ENCODE measurements around the gene ALPI. TPM values are rescaled to one million over a fixed set of nuclear protein-coding genes. Genes with fewer than 3 reads are reported as not detected.
"Not testable (repeated sequence)": the region's sequence is repeated elsewhere in the genome, so short reads cannot be mapped to it uniquely, and the experiment has no call there.

ALPI gene
- polyA plus RNA-seq, 1 donor, result 80.6 TPM

DNA sequence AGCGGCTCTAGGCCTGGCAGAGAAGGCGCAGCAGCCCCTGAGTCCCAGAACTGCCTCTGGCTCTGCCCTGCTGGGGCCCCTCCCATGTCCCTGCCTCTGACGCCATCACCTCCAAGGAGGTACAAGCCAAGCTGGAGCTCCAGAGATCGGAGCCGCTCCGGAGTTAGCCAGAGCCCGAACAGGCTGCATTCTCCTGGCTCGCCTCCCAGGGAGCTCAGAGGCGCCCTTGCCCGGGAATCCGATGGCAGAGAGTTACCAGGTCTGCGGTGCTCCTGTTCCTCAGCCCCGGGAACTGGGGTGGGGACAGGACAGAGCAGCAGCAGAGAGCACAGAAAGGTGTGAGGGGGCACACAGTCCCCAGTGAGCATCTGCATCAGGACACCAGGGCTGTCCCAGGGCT lies 12.9 kb upstream of the ALPI start:
- no CpG with 5 or more reads among the region's 13 CpGs for WGBS (ENCODE audit: insufficient coverage, low lambda C conversion rate)

DNA sequence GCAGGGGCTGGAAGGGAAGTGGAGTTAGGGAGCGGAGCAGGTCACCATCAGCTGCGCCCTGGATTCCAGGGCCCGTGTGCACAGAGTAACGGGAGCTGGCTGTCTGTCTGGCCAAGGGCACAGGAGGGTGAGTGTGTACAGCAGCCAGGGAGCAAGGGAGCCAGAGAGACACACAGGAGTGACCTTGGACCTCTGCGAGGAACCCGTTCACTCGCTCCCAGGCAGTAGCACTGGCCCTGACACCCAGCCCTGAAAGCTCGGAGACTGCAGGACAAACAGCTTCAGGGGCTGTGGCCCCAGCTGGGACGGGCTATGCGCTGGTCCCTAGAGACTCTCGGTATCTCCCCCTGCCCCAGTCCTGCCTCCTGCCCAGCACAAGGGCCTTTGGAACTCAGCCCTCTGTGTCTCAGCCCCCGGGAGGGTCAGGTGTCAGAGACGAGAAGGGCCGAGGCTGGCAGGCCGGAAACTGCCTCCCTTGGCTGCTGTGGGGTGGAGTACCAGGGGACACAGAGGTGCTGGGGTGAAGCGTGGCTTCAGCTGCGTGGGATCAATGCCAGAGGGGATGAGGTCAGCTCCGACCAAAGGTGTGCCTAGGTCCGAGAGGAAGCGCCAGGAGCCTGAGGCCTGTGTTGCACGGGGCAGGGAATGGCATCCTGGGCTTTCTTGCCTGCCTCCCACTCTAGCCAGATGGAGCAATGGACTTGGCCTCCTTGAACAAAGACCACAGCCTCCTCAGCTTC lies 12.1 kb upstream of the ALPI start:
- H3K9me3 ChIP-seq (ENCODE audit: control insufficient read depth, low read depth, low read length); H3K36me3 ChIP-seq (ENCODE audit: control insufficient read depth, insufficient read depth, low read length); DNase-seq; H3K4me3 ChIP-seq (ENCODE audit: low read length); H3K27ac ChIP-seq (ENCODE audit: low read length); H3K27me3 ChIP-seq (ENCODE audit: control insufficient read depth, insufficient read depth, low read length): not testable (repeated sequence)
- no CpG with 5 or more reads among the region's 21 CpGs for WGBS (ENCODE audit: insufficient coverage, low lambda C conversion rate)
- peaks cover 24% of the 10 kb centered on the region for H3K4me1 ChIP-seq (ENCODE audit: control insufficient read depth, insufficient read depth, low read length)

More for the DNA sequence above, 12.9 kb upstream of the ALPI start:
- peaks cover 20% of the 10 kb centered on the region for H3K4me1 ChIP-seq (ENCODE audit: control insufficient read depth, insufficient read depth, low read length)
- not testable (repeated sequence) for H3K27me3 ChIP-seq (ENCODE audit: control insufficient read depth, insufficient read depth, low read length); H3K36me3 ChIP-seq (ENCODE audit: control insufficient read depth, insufficient read depth, low read length); DNase-seq; H3K27ac ChIP-seq (ENCODE audit: low read length); H3K9me3 ChIP-seq (ENCODE audit: control insufficient read depth, low read depth, low read length); H3K4me3 ChIP-seq (ENCODE audit: low read length)

DNA sequence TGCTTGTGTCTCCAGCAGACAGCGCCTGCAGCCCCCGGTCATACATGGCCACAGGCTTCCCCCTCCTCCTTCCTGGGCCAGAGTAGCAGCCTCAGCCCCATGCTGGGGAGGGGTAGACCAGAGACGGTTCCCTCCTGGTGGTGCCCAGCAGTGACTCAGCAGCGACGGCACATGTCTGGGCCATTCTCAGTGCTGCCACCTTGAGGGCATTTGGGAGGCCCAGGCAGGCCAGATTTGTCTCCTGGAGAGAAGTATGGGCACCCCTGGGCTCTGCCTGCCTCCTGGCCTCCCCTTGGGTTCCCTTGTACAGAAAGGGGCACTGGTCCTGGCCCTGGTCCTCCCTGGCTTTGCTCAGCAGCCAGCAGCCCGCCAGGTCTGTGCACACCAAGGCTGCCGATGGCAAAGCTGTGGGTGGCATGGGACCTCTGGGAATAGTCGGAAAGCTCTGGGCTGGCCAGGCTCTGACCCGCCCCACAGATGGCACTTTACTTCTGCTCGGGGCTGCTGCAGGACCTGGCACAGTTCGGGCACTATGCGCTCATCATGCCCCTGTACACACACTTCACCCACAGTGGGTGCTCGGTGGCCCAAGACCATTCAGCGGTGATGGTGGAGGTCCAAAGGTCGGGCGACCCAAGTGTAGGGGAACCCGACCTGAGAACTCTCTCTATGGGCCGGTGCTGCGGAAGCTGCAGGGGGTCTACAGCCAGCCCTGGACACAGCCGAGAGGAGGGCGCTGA lies 11.4 kb upstream of the ALPI start:
- Histone ChIP-seq H3K4me3 (ENCODE audit: low read length) (no peak overlapping the region), H3K9me3 (ENCODE audit: control insufficient read depth, low read depth, low read length) (no peaks in the 10 kb centered on the region), H3K27ac (ENCODE audit: low read length) (no peak overlapping the region), H3K27me3 (ENCODE audit: control insufficient read depth, insufficient read depth, low read length) (no peaks in the 10 kb centered on the region), H3K36me3 (ENCODE audit: control insufficient read depth, insufficient read depth, low read length) (no peaks in the 10 kb centered on the region), H3K4me1 (ENCODE audit: control insufficient read depth, insufficient read depth, low read length) (peaks cover 24% of the 10 kb centered on the region)
- no peak for DNase-seq
- WGBS (ENCODE audit: insufficient coverage, low lambda C conversion rate), result no CpG with 5 or more reads among the region's 21 CpGs

DNA sequence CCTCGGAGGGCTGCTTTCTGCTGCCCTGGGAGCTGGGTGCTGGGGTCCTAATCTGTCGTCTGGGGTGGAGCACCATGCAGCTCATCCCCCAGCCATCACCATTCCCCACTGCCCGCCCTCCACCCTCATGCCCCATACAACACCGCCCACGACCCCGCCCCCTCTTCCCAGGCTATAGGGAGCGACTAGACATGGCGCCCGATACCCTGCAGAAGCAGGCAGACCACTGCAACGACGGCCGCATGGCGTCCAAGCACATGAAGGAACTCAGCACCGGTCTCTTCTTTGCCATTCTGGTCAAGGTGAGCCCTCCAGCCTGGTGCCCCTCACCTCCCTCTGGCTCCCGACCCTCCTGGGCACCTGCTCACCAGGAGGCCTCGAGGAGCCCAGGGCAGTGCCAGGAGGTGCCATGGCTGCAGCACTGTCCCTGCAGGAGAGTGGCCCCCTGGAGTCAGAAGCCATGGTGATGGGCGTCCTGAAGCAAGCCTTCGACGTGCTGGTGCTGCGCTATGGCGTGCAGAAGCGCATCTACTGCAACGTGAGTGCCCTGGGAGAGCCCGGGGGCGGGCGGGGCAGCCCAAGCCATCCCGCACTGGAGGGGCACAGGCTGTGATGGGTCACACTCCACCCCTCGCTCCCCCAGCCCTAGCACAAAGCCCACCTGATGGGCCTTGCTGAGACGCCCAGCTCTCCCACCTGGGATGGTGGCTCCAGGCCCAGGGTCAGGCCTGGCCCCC lies 10.6 kb upstream of the ALPI start:
- WGBS (ENCODE audit: insufficient coverage, low lambda C conversion rate), result no CpG with 5 or more reads among the region's 29 CpGs
- H3K27me3 ChIP-seq (ENCODE audit: control insufficient read depth, insufficient read depth, low read length); H3K4me3 ChIP-seq (ENCODE audit: low read length); DNase-seq; H3K27ac ChIP-seq (ENCODE audit: low read length); H3K36me3 ChIP-seq (ENCODE audit: control insufficient read depth, insufficient read depth, low read length); H3K9me3 ChIP-seq (ENCODE audit: control insufficient read depth, low read depth, low read length): not testable (repeated sequence)
- H3K4me1 ChIP-seq (ENCODE audit: control insufficient read depth, insufficient read depth, low read length), result peaks cover 21% of the 10 kb centered on the region

DNA sequence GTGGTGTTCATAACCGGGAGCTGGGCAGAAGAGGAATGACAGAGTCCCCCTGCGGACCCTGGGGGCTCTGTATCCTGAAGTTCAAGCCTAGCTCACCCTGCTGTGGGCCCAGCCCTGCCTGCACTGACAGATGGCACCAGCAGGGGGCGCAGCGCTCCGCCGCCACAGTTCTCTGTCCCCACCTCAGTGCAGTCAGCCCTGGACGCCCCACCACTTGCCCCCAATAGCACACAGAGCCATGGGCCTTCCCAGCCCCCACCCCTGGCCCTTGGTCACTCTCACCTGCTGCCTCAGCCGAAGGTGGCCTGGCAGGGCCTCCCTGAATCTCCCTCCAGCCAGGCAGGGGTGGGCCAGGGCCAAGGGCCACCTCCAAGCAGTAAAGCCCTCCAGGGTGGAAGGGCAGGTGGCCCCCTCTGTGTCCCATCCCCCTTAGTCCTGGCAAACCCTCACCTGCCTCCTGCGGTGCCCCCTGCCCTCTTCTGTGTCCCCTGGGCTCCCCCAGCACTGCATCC lies 9.6 kb upstream of the ALPI start:
- not testable (repeated sequence) for H3K36me3 ChIP-seq (ENCODE audit: control insufficient read depth, insufficient read depth, low read length); H3K4me3 ChIP-seq (ENCODE audit: low read length); H3K27me3 ChIP-seq (ENCODE audit: control insufficient read depth, insufficient read depth, low read length); DNase-seq; H3K9me3 ChIP-seq (ENCODE audit: control insufficient read depth, low read depth, low read length)
- no CpG with 5 or more reads among the region's 9 CpGs for WGBS (ENCODE audit: insufficient coverage, low lambda C conversion rate)
- Histone ChIP-seq H3K4me1 (ENCODE audit: control insufficient read depth, insufficient read depth, low read length) (peaks cover 20% of the 10 kb centered on the region), H3K27ac (ENCODE audit: low read length) (peak overlapping the region; percentile 18)

DNA sequence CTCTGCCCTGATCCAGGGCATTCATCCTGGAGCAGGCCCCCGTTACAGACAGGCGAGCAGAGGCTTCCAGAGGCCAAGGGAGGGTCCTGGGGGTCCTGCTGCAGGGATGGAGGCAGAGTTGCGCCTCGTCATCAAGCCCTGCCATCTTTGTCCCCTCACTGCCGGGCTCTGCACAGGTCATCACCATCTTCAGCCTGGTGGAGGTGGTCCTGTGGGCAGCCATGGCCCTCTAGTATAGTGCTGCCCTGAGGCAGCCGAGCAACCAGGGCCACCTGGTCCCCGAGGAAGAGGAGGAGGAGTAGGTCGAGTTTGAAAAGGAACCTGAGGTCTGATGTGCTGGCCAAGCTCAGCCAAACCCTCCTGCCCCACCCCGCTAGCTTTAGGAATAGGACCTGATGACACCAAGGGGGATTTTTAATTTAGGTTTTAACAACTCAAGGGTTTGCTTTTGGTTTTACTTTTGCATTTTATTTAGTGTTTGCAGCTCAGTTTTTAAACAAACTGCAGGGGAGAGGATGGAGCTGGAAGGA lies 8.8 kb upstream of the ALPI start:
- no peak for DNase-seq
- Histone ChIP-seq H3K4me1 (ENCODE audit: control insufficient read depth, insufficient read depth, low read length) (peaks cover 20% of the 10 kb centered on the region), H3K9me3 (ENCODE audit: control insufficient read depth, low read depth, low read length) (no peaks in the 10 kb centered on the region), H3K4me3 (ENCODE audit: low read length) (no peak overlapping the region), H3K36me3 (ENCODE audit: control insufficient read depth, insufficient read depth, low read length) (no peaks in the 10 kb centered on the region), H3K27ac (ENCODE audit: low read length) (peak overlapping the region; percentile 74), H3K27me3 (ENCODE audit: control insufficient read depth, insufficient read depth, low read length) (no peaks in the 10 kb centered on the region)
- no CpG with 5 or more reads among the region's 9 CpGs for WGBS (ENCODE audit: insufficient coverage, low lambda C conversion rate)

DNA sequence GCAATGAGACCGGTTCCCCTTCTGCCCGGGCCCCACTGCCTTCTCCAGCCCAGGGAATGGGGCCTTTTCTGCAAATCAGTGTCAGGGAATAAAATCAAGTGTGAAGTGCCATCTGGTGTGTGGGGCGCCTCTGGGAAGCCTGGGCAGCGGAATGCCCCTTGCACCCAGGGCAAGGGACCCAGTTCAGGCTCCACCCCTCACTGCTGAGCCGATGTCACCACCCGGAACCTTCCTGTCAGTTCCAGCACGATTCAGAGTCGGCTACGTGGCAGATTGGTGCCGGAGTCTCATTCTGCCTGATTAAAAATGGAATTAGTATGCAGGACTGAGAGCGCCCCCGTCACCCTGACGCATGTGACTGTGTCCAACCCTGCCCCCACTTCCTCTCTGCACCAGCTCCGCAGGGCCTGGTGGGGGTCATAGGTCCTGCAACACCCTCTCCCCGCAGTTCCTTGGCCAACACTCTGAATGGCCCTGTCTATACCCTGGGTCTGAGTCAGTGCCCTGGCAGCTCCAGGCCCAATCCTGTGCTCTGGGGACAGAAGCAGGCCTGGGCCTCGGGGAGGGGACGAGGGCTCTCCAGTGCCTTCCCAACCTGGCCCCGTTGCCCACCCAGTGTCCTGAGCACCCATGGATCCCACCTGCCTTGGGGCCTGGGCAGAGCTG lies 8.2 kb upstream of the ALPI start:
- peaks cover 20% of the 10 kb centered on the region for H3K4me1 ChIP-seq (ENCODE audit: control insufficient read depth, insufficient read depth, low read length)
- no peaks in the 10 kb centered on the region for H3K27me3 ChIP-seq (ENCODE audit: control insufficient read depth, insufficient read depth, low read length)
- H3K36me3 ChIP-seq (ENCODE audit: control insufficient read depth, insufficient read depth, low read length), result no peaks in the 10 kb centered on the region
- H3K27ac ChIP-seq (ENCODE audit: low read length), result peak overlapping the region; percentile 86
- peak; percentile 95 to 98 for DNase-seq
- H3K9me3 ChIP-seq (ENCODE audit: control insufficient read depth, low read depth, low read length), result no peaks in the 10 kb centered on the region
- H3K4me3 ChIP-seq (ENCODE audit: low read length), result no peak overlapping the region
- WGBS (ENCODE audit: insufficient coverage, low lambda C conversion rate), result no CpG with 5 or more reads among the region's 18 CpGs

DNA sequence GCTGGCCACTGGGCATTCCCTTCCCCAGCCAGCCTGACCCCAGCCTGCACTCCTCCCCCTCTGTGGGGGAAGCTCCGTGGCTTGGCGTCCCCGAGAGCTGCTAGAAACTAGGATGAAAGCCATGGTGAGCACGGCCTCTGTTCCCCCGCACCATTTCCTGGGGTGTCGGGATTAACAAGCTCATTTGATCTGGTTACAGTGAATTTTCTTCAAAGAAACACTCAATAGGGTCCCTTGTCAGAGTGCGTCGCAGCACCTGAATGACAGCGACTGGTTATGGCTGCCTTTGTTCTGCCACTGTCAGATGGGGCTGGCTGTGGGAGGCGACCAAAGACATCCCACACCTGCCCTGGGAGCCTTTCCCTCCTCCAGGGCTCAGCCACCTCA lies 7.7 kb upstream of the ALPI start:
- no peak overlapping the region for H3K4me3 ChIP-seq (ENCODE audit: low read length)
- H3K4me1 ChIP-seq (ENCODE audit: control insufficient read depth, insufficient read depth, low read length), result peaks cover 20% of the 10 kb centered on the region
- H3K9me3 ChIP-seq (ENCODE audit: control insufficient read depth, low read depth, low read length), result no peaks in the 10 kb centered on the region
- no peaks in the 10 kb centered on the region for H3K36me3 ChIP-seq (ENCODE audit: control insufficient read depth, insufficient read depth, low read length)
- H3K27ac ChIP-seq (ENCODE audit: low read length), result peak overlapping the region; percentile 86
- no CpG with 5 or more reads among the region's 10 CpGs for WGBS (ENCODE audit: insufficient coverage, low lambda C conversion rate)
- H3K27me3 ChIP-seq (ENCODE audit: control insufficient read depth, insufficient read depth, low read length), result no peaks in the 10 kb centered on the region
- no peak for DNase-seq

DNA sequence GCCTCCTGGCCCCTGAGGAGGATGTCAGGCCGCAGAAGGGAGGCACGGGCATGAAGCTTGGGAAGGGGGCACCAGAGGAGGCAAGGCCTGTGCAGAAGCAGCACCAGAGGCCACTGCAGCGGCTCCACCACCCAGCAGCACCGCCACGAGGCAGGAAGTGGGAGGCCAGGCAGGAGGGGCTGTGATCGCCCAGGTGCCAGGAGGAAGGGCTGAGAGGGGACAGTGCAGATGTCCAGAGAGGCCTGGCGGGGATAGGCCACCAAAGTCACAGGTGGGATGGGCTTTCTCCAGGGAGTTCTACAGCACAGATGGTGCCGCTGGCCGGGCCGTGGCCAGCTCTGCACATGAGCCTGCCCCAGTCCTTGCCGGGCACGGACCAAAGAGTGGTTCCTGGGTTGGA lies 6.0 kb upstream of the ALPI start:
- peaks cover 26% of the 10 kb centered on the region for H3K4me1 ChIP-seq (ENCODE audit: control insufficient read depth, insufficient read depth, low read length)
- H3K9me3 ChIP-seq (ENCODE audit: control insufficient read depth, low read depth, low read length), result no peaks in the 10 kb centered on the region
- H3K36me3 ChIP-seq (ENCODE audit: control insufficient read depth, insufficient read depth, low read length), result no peaks in the 10 kb centered on the region
- no peak overlapping the region for H3K27ac ChIP-seq (ENCODE audit: low read length)
- no peak overlapping the region for H3K4me3 ChIP-seq (ENCODE audit: low read length)
- DNase-seq, result no peak
- no peaks in the 10 kb centered on the region for H3K27me3 ChIP-seq (ENCODE audit: control insufficient read depth, insufficient read depth, low read length)
- no CpG with 5 or more reads among the region's 12 CpGs for WGBS (ENCODE audit: insufficient coverage, low lambda C conversion rate)

DNA sequence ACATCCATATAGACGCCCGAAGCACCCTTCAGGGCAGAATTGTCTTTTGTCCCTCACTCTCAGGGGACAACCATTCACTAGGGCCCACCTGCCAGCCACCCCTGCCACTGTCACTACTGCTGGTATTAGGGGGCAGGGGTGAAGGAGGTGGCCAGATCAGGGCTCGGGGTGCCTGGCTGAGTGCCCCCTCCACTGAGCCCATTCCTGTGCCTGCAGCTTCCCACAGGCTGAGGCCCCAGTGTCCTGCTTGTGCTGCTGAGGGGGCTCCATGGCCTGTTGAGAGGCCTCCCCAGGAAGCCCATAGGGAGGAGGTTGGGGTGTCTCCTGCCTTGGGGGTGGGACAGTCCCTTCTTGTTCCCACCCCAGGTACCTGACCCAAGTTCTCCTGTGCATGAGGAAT lies 4.3 kb upstream of the ALPI start:
- not testable (repeated sequence) for DNase-seq; H3K36me3 ChIP-seq (ENCODE audit: control insufficient read depth, insufficient read depth, low read length); H3K9me3 ChIP-seq (ENCODE audit: control insufficient read depth, low read depth, low read length); H3K27me3 ChIP-seq (ENCODE audit: control insufficient read depth, insufficient read depth, low read length); H3K27ac ChIP-seq (ENCODE audit: low read length); H3K4me3 ChIP-seq (ENCODE audit: low read length)
- no CpG with 5 or more reads among the region's 3 CpGs for whole genome bisulfite sequencing (ENCODE audit: insufficient coverage, low lambda C conversion rate)
- peaks cover 39% of the 10 kb centered on the region for H3K4me1 ChIP-seq (ENCODE audit: control insufficient read depth, insufficient read depth, low read length)
